PC-9 (cell line): ENCODE results near the gene TSSK6. TPM values are rescaled to one million over a fixed set of nuclear protein-coding genes. Genes with fewer than 3 reads are reported as not detected.

Experiments used
- BruUV-seq: library from RNA; stranded (reverse); fragments of 400-500 nt; replicated peaks from 2 replicates; lab custom pipeline; 2021; lab: Mats Ljungman, UMichigan
- CTCF ChIA-PET: fragments of 300-600 bp; sonication (Branson Sonifier 250); formaldehyde crosslinking; loops from one replicate; lab custom pipeline; 2022; ENCODE audit warnings: antibody characterized with exemption; lab: Charles Lee
- POLR2A ChIA-PET: fragments of 300-600 bp; sonication (Branson Sonifier 250); formaldehyde crosslinking; loops from one replicate; lab custom pipeline; 2022; ENCODE audit warnings: antibody characterized with exemption; ENCODE audit not compliant: unreplicated experiment; lab: Charles Lee
- DNase-seq, 2 experiments: peaks; one replicate each; pipeline versions ENCODE4 v3.0.0 to v3.0.0-alpha.2; 2015 to 2022; ENCODE audit warnings: mixed read lengths in 1 of 2
- H2AFZ ChIP-seq: fragments of 200-600 bp; sonication (generic); 2 replicates; pipeline ENCODE4 v1.8.1; 2017; ENCODE audit warnings: antibody characterized with exemption
- H3F3A ChIP-seq: fragments of 200-600 bp; sonication (generic); 2 replicates; pipeline ENCODE4 v1.8.1; 2017; ENCODE audit warnings: antibody characterized with exemption, mild to moderate bottlenecking, low read depth; ENCODE audit not compliant: insufficient read depth
- H3K27ac ChIP-seq: fragments of 200-600 bp; sonication (generic); 2 replicates; pipeline ENCODE4 v1.6.1; 2016; ENCODE audit warnings: mixed run types
- H3K27me3 ChIP-seq: fragments of 200-600 bp; sonication (generic); 2 replicates; pipeline ENCODE4 v1.6.1; 2016; ENCODE audit warnings: low read depth, mixed run types; ENCODE audit not compliant: insufficient read depth
- H3K36me3 ChIP-seq: fragments of 200-600 bp; sonication (generic); 2 replicates; pipeline ENCODE4 v1.6.1; 2016; ENCODE audit warnings: low read depth, mixed run types
- H3K4me1 ChIP-seq: fragments of 200-600 bp; sonication (generic); replicated peaks from 2 replicates; pipeline ENCODE4 v1.6.1; 2016; ENCODE audit warnings: mixed run types; ENCODE audit not compliant: insufficient read depth
- H3K4me2 ChIP-seq: fragments of 200-600 bp; sonication (generic); 2 replicates; pipeline ENCODE4 v1.6.1; 2017; ENCODE audit warnings: mixed run types
- H3K4me3 ChIP-seq: fragments of 200-600 bp; sonication (generic); 2 replicates; pipeline ENCODE4 v1.6.1; 2016; ENCODE audit warnings: mixed run types
- H3K79me2 ChIP-seq: fragments of 200-600 bp; sonication (generic); 2 replicates; pipeline ENCODE4 v1.6.1; 2017; ENCODE audit warnings: low read depth, mixed run types
- H3K9me2 ChIP-seq: fragments of 200-600 bp; sonication (generic); 2 replicates; pipeline ENCODE4 v1.8.1; 2017; ENCODE audit warnings: mild to moderate bottlenecking; ENCODE audit not compliant: insufficient read depth
- H3K9me3 ChIP-seq: fragments of 200-600 bp; sonication (generic); 2 replicates; pipeline ENCODE4 v1.8.1; 2016; ENCODE audit warnings: low read depth; ENCODE audit not compliant: insufficient read depth
- H4K20me1 ChIP-seq: fragments of 200-600 bp; sonication (generic); 2 replicates; pipeline ENCODE4 v1.8.1; 2017; ENCODE audit not compliant: insufficient read depth
- CTCF ChIP-seq: fragments of 200-600 bp; sonication (generic); conservative IDR thresholded peaks from 2 replicates; pipeline ENCODE4 v1.6.1; 2017; ENCODE audit warnings: mixed run types, antibody characterized with exemption, mild to moderate bottlenecking, moderate library complexity
- EZH2 ChIP-seq: fragments of 200-600 bp; sonication (generic); IDR thresholded peaks from 2 replicates; pipeline ENCODE4 v1.8.0; 2017; ENCODE audit warnings: antibody characterized with exemption, low read depth
- intact Hi-C: fragments of 100-400 bp; cut with micrococcal nuclease; formaldehyde crosslinking; loops from one replicate; pipeline ENCODE4 v1.10.0; 2022; ENCODE audit not compliant: unreplicated experiment
- total RNA-seq: library from RNA; stranded (reverse); gene quantifications from 2 replicates; pipeline ENCODE4 v1.2.3, GENCODE V29; 2021

TSSK6 gene
- total RNA-seq, 1 experiment from 2014 or later, result 2.0 TPM

GRCh38 chr19:19550485-19550929 is 35.2 kb upstream of the TSSK6 start:
- Histone ChIP-seq H3K4me3 (no peak overlapping the region), H3K4me1 (peaks cover 11% of the 10 kb centered on the region), H2AFZ (no peak overlapping the region), H3K9me3 (no peaks in the 10 kb centered on the region), H3K79me2 (no peaks in the 10 kb centered on the region), H3K27ac (no peak overlapping the region), H4K20me1 (no peaks in the 10 kb centered on the region), H3K4me2 (no peak overlapping the region), H3F3A (peaks cover 22% of the 10 kb centered on the region), H3K36me3 (no peaks in the 10 kb centered on the region), H3K27me3 (no peaks in the 10 kb centered on the region), H3K9me2 (no peaks in the 10 kb centered on the region)
- intact Hi-C loops, result loop anchor here (5.0 kb wide), 1 partner anchor 92 kb away; the partner anchor contains the start of gene GMIP
- TF ChIP-seq CTCF (no peak), EZH2 (no peak)
- ChIA-PET POLR2A (no interaction called here), CTCF (no interaction called here)
- BruUV-seq, result no TSS peak
- no peak for DNase-seq

- Histone ChIP-seq H3K4me1 (peaks cover 11% of the 10 kb centered on the region), H3K79me2 (no peaks in the 10 kb centered on the region), H3K4me3 (no peak overlapping the region), H4K20me1 (no peaks in the 10 kb centered on the region), H3K27ac (no peak overlapping the region), H3K36me3 (no peaks in the 10 kb centered on the region), H3F3A (peaks cover 22% of the 10 kb centered on the region), H3K27me3 (no peaks in the 10 kb centered on the region), H3K4me2 (no peak overlapping the region), H3K9me2 (no peaks in the 10 kb centered on the region), H2AFZ (no peak overlapping the region), H3K9me3 (no peaks in the 10 kb centered on the region)
- CTCF ChIA-PET, result no interaction called here
- intact Hi-C loops, result loop anchor here (5.0 kb wide), 1 partner anchor 92 kb away; the partner anchor contains the start of gene GMIP
- POLR2A ChIA-PET, result no interaction called here
- TF ChIP-seq EZH2 (no peak), CTCF (no peak)
- DNase-seq, result no peak
- BruUV-seq, result no TSS peak
Measured at GRCh38 chr19:19549804-19550464, 34.6 kb upstream of the TSSK6 start.

GRCh38 chr19:19548915-19549759 is 33.8 kb upstream of the TSSK6 start:
- Histone ChIP-seq H3K9me3 (no peaks in the 10 kb centered on the region), H3K79me2 (no peaks in the 10 kb centered on the region), H3K36me3 (no peaks in the 10 kb centered on the region), H2AFZ (no peak overlapping the region), H3K4me2 (no peak overlapping the region), H3K4me3 (no peak overlapping the region), H3K27ac (no peak overlapping the region), H3K27me3 (no peaks in the 10 kb centered on the region), H3F3A (peaks cover 22% of the 10 kb centered on the region), H3K4me1 (peaks cover 11% of the 10 kb centered on the region), H3K9me2 (no peaks in the 10 kb centered on the region), H4K20me1 (no peaks in the 10 kb centered on the region)
- no TSS peak for BruUV-seq
- TF ChIP-seq EZH2 (no peak), CTCF (no peak)
- POLR2A ChIA-PET, result no interaction called here
- intact Hi-C loops, result no loop called here
- DNase-seq, result no peak
- CTCF ChIA-PET, result no interaction called here
